Pancreas (tissue), 10 donors: ENCODE results near the gene DNAI4. TPM values are rescaled to one million over a fixed set of nuclear protein-coding genes. Genes with fewer than 3 reads are reported as not detected.

Experiments used
- ATAC-seq, 4 donors: fragments of 200-7000 bp; cut with Tn5 transposase; one replicate each; pipeline versions ENCODE4 v1.8.0 to v1.9.1; 2020; ENCODE audit warnings: mild to moderate bottlenecking in 4 of 4, moderate library complexity in 4 of 4
- DNase-seq, 6 donors: peaks; one replicate each; pipeline ENCODE4 v3.0.0-alpha.2; 2020
- FAIRE-seq: peaks from 2 replicates; lab custom pipeline; 2012; peaks lifted over from hg19 to GRCh38; lab: Jason Lieb, UNC
- H3K27ac ChIP-seq, 4 donors: fragments of 200-600 bp; sonication (generic); 1 replicate in 3 of 4; 2 replicates in 1 of 4; pipeline versions ENCODE4 v1.5.0 to v1.8.0; 2020
- H3K27me3 ChIP-seq, 4 donors: fragments of 200-600 bp; one replicate each; pipeline ENCODE4 v1.8.0; 2021
- H3K36me3 ChIP-seq, 3 donors: fragments of 200-600 bp; sonication (generic) in 1 of 3; one replicate each; pipeline versions ENCODE4 v1.5.0 to v1.8.0; 2020 to 2021
- H3K4me1 ChIP-seq, 3 donors: fragments of 200-600 bp; one replicate each; pipeline ENCODE4 v1.8.0; 2021
- H3K4me3 ChIP-seq, 4 donors: fragments of 200-600 bp; sonication (generic) in 2 of 4; one replicate each; pipeline versions ENCODE4 v1.5.0 to v1.8.0; 2020 to 2021
- H3K9me3 ChIP-seq, 4 donors: fragments of 200-600 bp; one replicate each; pipeline ENCODE4 v1.8.0; 2021
- WGBS, 2 donors: extraction: QIAGEN DNeasy Blood & Tissue Kit; methylation state at CpG; one replicate each; pipeline ENCODE4 v1.1.7; 2013; 5-methylcytosine and 5-hydroxymethylcytosine counted together
- intact Hi-C, 3 donors: fragments of 100-400 bp; cut with DNase I; formaldehyde crosslinking; loops; one replicate each; pipeline versions ENCODE4 v1.11.1 to v1.14.2; 2022
- polyA plus RNA-seq, 2 donors: library from polyadenylated mRNA; stranded (reverse); fragments of 200-250 nt; gene quantifications; one replicate each; pipeline ENCODE4 v1.2.3, GENCODE V29; 2013
- total RNA-seq, 6 donors: library from RNA; stranded (reverse); fragmentation: NEBNext Ultra II Directional in 4 of 6; extraction: Animal tissue kit (Norgen Biotek cat#: 25700) in 4 of 6; gene quantifications; one replicate each; pipeline versions ENCODE4 v1.2.1 to v1.2.4, GENCODE V29; 2021 to 2023
- TF ChIP-seq, protein P1 (sequence below), 4 donors: fragments of 200-600 bp; sonication (generic) in 3 of 4; IDR thresholded peaks; one replicate each; pipeline versions ENCODE4 v1.5.0 to v1.8.0; 2021; ENCODE audit warnings: antibody characterized with exemption in 4 of 4
- donor health status: healthy with polysubstance abuse.
- donor health status: DM: no; HTN: no; CAD: no; lungs with moderate emphysema.
- donor health status: DM: no; HTN: no; CAD: no.
- donor health status: control.
- donor health status: control.
- donor health status: Bipolar disorder and iron deficiency.
- donor health status: DM: yes; HTN: yes; CAD: no.
- donor health status: DM: no; HTN: no; CAD: no.
- donor health status: DM: no; HTN: no; CAD: no.
- donor health status: DM: yes; HTN: yes; CAD: no.

Gene DNAI4
- total and polyA plus RNA-seq, 8 donors: 1.5 to 6.7 (median 4.5) TPM

DNA sequence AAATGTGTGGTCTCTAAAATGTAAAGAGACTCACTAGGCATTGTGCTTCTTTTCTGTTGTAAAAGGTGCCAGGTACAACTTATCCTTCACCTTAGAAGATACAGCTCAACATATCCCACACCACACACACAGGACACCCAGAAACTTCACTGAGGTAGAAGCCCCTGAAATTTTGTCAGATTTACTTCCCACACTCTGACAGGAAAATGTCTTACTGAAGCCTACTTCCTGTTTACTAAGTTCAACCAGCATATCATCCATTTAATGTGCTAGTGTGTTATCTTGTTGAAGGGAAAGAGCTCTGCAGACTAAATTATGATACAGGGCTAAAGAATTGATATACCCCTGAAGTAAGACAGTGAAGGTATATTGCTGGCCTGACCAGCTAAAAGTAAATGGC is 83.7 kb downstream of the DNAI4 start:
- no peak overlapping the region for H3K4me3 ChIP-seq
- DNase-seq: no peak
- no peaks in the 10 kb centered on the region for H3K27me3 ChIP-seq
- TF ChIP-seq, protein P1, sequence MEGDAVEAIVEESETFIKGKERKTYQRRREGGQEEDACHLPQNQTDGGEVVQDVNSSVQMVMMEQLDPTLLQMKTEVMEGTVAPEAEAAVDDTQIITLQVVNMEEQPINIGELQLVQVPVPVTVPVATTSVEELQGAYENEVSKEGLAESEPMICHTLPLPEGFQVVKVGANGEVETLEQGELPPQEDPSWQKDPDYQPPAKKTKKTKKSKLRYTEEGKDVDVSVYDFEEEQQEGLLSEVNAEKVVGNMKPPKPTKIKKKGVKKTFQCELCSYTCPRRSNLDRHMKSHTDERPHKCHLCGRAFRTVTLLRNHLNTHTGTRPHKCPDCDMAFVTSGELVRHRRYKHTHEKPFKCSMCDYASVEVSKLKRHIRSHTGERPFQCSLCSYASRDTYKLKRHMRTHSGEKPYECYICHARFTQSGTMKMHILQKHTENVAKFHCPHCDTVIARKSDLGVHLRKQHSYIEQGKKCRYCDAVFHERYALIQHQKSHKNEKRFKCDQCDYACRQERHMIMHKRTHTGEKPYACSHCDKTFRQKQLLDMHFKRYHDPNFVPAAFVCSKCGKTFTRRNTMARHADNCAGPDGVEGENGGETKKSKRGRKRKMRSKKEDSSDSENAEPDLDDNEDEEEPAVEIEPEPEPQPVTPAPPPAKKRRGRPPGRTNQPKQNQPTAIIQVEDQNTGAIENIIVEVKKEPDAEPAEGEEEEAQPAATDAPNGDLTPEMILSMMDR (IDR thresholded peaks at IDR 0.05): no peak
- no peaks in the 10 kb centered on the region for H3K9me3 ChIP-seq
- no peaks in the 10 kb centered on the region for H3K36me3 ChIP-seq
- H3K27ac ChIP-seq: no peak overlapping the region
- no peak for FAIRE-seq
- H3K4me1 ChIP-seq: no peaks in the 10 kb centered on the region
- ATAC-seq: no peak
- intact Hi-C loops: no loop called here

GRCh38 chr1:66834926-66835325 is 89.7 kb downstream of the DNAI4 start:
- Histone ChIP-seq H3K27ac (no peak overlapping the region), H3K36me3 (no peaks in the 10 kb centered on the region), H3K9me3 (no peaks in the 10 kb centered on the region), H3K4me1 (no peaks in the 10 kb centered on the region), H3K27me3 (no peaks in the 10 kb centered on the region), H3K4me3 (no peak overlapping the region)
- no peak for FAIRE-seq
- TF ChIP-seq, protein P1 (IDR thresholded peaks at IDR 0.05): no peak
- intact Hi-C loops: no loop called here
- DNase-seq: no peak
- no peak for ATAC-seq

- H3K4me1 ChIP-seq: no peaks in the 10 kb centered on the region
- H3K27me3 ChIP-seq: no peaks in the 10 kb centered on the region
- TF ChIP-seq, protein P1 (IDR thresholded peaks at IDR 0.05): no peak
- FAIRE-seq: no peak
- H3K4me3 ChIP-seq: no peak overlapping the region
- intact Hi-C loops: no loop called here
- DNase-seq: no peak
- ATAC-seq: no peak
- no peaks in the 10 kb centered on the region for H3K36me3 ChIP-seq
- H3K27ac ChIP-seq: no peak overlapping the region
- no peaks in the 10 kb centered on the region for H3K9me3 ChIP-seq
These were observed 91.5 kb downstream of the DNAI4 start for GRCh38 chr1:66833112-66833511.

GRCh38 chr1:66831529-66832239 is 93.0 kb downstream of the DNAI4 start:
- ATAC-seq (no peak), DNase-seq (no peak), FAIRE-seq (no peak)
- no peak overlapping the region for H3K4me3 ChIP-seq
- no peaks in the 10 kb centered on the region for H3K27me3 ChIP-seq
- TF ChIP-seq, protein P1 (IDR thresholded peaks at IDR 0.05): no peak
- no peaks in the 10 kb centered on the region for H3K9me3 ChIP-seq
- intact Hi-C loops: no loop called here
- H3K27ac ChIP-seq: no peak overlapping the region
- H3K4me1 ChIP-seq: no peaks in the 10 kb centered on the region
- 68 to 77% methylated on average over 3 of the region's 3 CpGs for WGBS, 2 donors
- H3K36me3 ChIP-seq: no peaks in the 10 kb centered on the region

DNA sequence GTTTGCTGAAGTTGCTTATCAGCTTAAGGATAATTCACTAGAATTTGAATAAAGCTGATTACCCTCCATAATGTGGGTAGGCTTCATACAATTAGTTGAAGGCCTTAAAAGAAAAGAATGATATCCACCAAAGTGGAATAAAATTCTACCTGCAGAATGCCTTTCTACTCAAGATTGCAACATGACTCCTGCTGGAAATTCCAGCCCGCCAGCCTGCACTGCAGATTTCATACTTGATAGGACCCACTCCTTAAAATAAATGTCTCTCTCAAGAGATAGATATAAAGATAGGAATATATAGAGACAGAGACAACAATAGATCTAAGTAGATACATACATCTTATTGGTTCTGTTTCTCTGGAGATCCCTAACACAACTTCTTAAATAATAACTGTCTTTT is 99.9 kb downstream of the DNAI4 start:
- H3K27ac ChIP-seq: no peak overlapping the region
- H3K9me3 ChIP-seq: peaks cover 0 to 4% (median 0%) of the 10 kb centered on the region in 4 donors
- FAIRE-seq (no peak), DNase-seq (no peak), ATAC-seq (no peak)
- H3K27me3 ChIP-seq: no peaks in the 10 kb centered on the region
- no peaks in the 10 kb centered on the region for H3K4me1 ChIP-seq
- H3K36me3 ChIP-seq: no peaks in the 10 kb centered on the region
- no peak overlapping the region for H3K4me3 ChIP-seq
- TF ChIP-seq, protein P1 (IDR thresholded peaks at IDR 0.05): no peak
- 97 to 100% methylated on average over 1 of the region's 1 CpG for WGBS, 2 donors
- intact Hi-C loops: no loop called here
